Karpas-422 (cell line): ENCODE data around the gene SLC28A3. TPM values are rescaled to one million over a fixed set of nuclear protein-coding genes. Genes with fewer than 3 reads are reported as not detected.
"Not testable (repeated sequence)": the region's sequence is repeated elsewhere in the genome, so short reads cannot be mapped to it uniquely, and the experiment has no call there.

ENCODE experiments used
- DNase-seq: peaks from one replicate; pipeline ENCODE4 v3.0.0-alpha.2; 2015
- H2AFZ ChIP-seq: fragments of 200-600 bp; sonication (generic); 2 replicates; pipeline ENCODE4 v1.6.1; 2014; ENCODE audit warnings: antibody characterized with exemption, low read length, mixed read lengths
- H3K27ac ChIP-seq: fragments of 200-600 bp; sonication (generic); 2 replicates; pipeline ENCODE4 v1.5.1; 2014; ENCODE audit warnings: mild to moderate bottlenecking, low read length, moderate library complexity
- H3K27me3 ChIP-seq: fragments of 200-600 bp; sonication (generic); 2 replicates; pipeline ENCODE4 v1.6.1; 2014; ENCODE audit warnings: low read length, mixed read lengths
- H3K36me3 ChIP-seq: fragments of 200-600 bp; sonication (generic); 2 replicates; pipeline ENCODE4 v1.6.1; 2014; ENCODE audit warnings: low read length, mixed read lengths; ENCODE audit not compliant: insufficient read depth
- H3K4me1 ChIP-seq: fragments of 200-600 bp; sonication (generic); 2 replicates; pipeline ENCODE4 v1.6.1; 2014; ENCODE audit warnings: mild to moderate bottlenecking, low read length, mixed read lengths
- H3K4me2 ChIP-seq: fragments of 200-600 bp; sonication (generic); 2 replicates; pipeline ENCODE4 v1.6.1; 2014; ENCODE audit warnings: low read length, low read depth, mild to moderate bottlenecking; ENCODE audit not compliant: poor library complexity, severe bottlenecking
- H3K4me3 ChIP-seq: fragments of 200-600 bp; sonication (generic); 2 replicates; pipeline ENCODE4 v1.5.1; 2014; ENCODE audit warnings: mild to moderate bottlenecking, antibody characterized with exemption, low read length, mixed read lengths
- H3K79me2 ChIP-seq: fragments of 200-600 bp; sonication (generic); 2 replicates; pipeline ENCODE4 v1.6.1; 2014; ENCODE audit warnings: mild to moderate bottlenecking, low read length, mixed read lengths
- H3K9ac ChIP-seq: fragments of 200-600 bp; sonication (generic); 2 replicates; pipeline ENCODE4 v1.6.0; 2014; ENCODE audit warnings: low read length
- H3K9me2 ChIP-seq: fragments of 200-600 bp; sonication (generic), shearing (Covaris generic); replicated peaks from 2 replicates; pipeline ENCODE4 v1.6.0; 2014; ENCODE audit warnings: mild to moderate bottlenecking, low read length, moderate library complexity; ENCODE audit not compliant: insufficient read depth
- H3K9me3 ChIP-seq: fragments of 300-700, 200-600 bp; sonication (generic); 2 replicates; pipeline ENCODE4 v1.6.1; 2014; ENCODE audit warnings: low read length, mixed read lengths
- H4K20me1 ChIP-seq: fragments of 200-600 bp; sonication (generic); 2 replicates; pipeline ENCODE4 v1.6.1; 2014; ENCODE audit warnings: mild to moderate bottlenecking, antibody characterized with exemption, low read length, low read depth; ENCODE audit not compliant: insufficient read depth
- total RNA-seq: library from RNA; depleted of rRNA; stranded (reverse); fragments of >200 nt; shearing (Covaris generic); gene quantifications from 2 replicates; pipeline ENCODE4 v1.2.3, GENCODE V29; 2014; ENCODE audit warnings: low replicate concordance

The SLC28A3 gene
- total RNA-seq, 1 experiment from 2014 or later, result not detected

DNA sequence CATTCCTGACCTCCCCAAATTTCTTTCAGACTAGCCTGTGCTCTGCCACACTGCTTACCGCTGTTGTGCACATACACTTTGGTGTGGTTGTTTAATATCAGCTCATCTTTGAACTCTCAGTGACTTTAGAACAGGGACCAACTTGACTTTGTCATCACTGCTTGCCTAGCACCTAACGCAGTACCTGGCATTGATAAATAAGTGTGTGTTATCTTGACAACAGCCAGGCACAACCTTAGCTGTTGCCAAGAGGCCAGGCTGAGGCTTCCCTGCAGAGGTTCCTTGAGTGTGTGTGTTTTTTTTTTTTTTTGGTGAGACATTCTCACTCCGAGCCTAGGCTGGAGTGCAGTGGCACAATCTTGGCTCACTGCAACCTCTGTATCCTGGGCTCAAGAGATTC lies 41.0 kb upstream of the SLC28A3 start:
- no peaks in the 10 kb centered on the region for H3K4me1 ChIP-seq
- no peaks in the 10 kb centered on the region for H3K79me2 ChIP-seq
- H3K9me2 ChIP-seq, result no peaks in the 10 kb centered on the region
- no peak overlapping the region for H3K27ac ChIP-seq
- no peaks in the 10 kb centered on the region for H3K9me3 ChIP-seq
- H3K9ac ChIP-seq, result no peak overlapping the region
- H4K20me1 ChIP-seq, result no peaks in the 10 kb centered on the region
- no peak for DNase-seq
- H3K27me3 ChIP-seq, result no peaks in the 10 kb centered on the region
- no peak overlapping the region for H2AFZ ChIP-seq
- no peaks in the 10 kb centered on the region for H3K36me3 ChIP-seq
- H3K4me3 ChIP-seq, result no peak overlapping the region
- H3K4me2 ChIP-seq, result no peak overlapping the region

DNA sequence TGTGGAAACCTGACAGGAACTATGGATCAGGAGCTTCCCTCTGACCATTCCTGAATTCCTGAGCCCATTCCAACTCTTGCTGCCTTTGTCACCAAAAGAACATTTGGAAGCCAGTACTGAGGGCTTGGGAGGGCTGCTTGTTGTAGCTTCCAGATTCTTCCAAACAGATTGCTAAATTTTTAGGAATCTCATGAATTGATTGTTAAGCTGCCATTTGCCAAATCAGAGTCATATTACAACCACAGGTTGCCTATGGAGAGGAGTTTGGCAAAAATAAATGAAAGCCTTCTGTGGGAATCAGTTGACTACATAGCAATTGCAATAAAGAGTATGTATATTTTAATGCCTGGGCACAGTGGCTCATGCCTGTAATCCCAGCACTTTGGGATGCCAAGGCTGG lies 39.2 kb upstream of the SLC28A3 start:
- no peaks in the 10 kb centered on the region for H3K79me2 ChIP-seq
- H3K4me1 ChIP-seq, result no peaks in the 10 kb centered on the region
- no peak overlapping the region for H3K4me2 ChIP-seq
- no peaks in the 10 kb centered on the region for H3K9me2 ChIP-seq
- H3K9me3 ChIP-seq, result no peaks in the 10 kb centered on the region
- H3K4me3 ChIP-seq, result no peak overlapping the region
- no peak overlapping the region for H2AFZ ChIP-seq
- no peak overlapping the region for H3K9ac ChIP-seq
- H3K27ac ChIP-seq, result no peak overlapping the region
- H4K20me1 ChIP-seq, result no peaks in the 10 kb centered on the region
- no peak for DNase-seq
- no peaks in the 10 kb centered on the region for H3K27me3 ChIP-seq
- no peaks in the 10 kb centered on the region for H3K36me3 ChIP-seq

DNA sequence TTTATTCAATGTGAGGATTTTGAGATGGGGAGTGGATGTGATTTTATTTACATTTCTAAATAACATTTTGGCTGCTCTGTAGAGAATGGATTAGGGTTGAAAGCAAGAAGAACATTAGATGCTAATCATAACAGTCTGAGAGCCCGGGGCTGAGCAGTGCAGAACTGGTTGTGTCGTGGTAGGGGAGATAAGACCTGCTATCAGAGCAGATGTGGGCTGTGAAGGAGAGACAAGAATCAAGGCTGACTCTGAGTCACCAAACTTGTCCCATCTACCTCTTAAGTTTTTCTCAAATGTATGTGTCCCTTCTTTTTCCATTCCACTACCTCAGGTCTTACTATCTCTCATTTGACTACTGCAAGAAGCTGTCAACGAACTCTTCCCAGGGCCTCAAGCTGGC lies 35.4 kb upstream of the SLC28A3 start:
- H3K4me2 ChIP-seq, result no peak overlapping the region
- no peak for DNase-seq
- no peaks in the 10 kb centered on the region for H3K9me2 ChIP-seq

DNA sequence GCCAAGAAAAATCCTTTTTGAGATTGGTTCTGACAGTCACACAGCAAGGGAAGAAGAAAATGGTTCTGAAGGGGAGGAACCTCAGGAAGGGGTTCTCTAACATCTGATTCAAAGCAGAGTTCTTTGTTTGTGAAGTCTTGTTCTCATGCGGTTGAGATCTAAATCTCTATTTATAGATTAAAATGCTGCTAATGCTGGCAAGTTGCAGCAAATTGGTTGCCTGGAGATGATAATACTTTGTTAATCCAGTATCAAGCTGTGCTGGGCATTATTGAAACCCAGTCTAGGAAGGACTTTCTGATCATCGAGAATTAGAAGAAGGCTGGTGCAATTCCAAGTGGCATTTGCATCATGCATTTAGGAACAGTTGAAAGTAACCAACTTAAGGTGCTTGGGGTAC lies 34.0 kb upstream of the SLC28A3 start:
- no peaks in the 10 kb centered on the region for H3K9me2 ChIP-seq
- no peak overlapping the region for H3K4me3 ChIP-seq
- no peak overlapping the region for H3K4me2 ChIP-seq
- no peaks in the 10 kb centered on the region for H4K20me1 ChIP-seq
- H3K36me3 ChIP-seq, result no peaks in the 10 kb centered on the region
- no peaks in the 10 kb centered on the region for H3K4me1 ChIP-seq
- no peak overlapping the region for H2AFZ ChIP-seq
- H3K27me3 ChIP-seq, result no peaks in the 10 kb centered on the region
- no peak for DNase-seq
- H3K9ac ChIP-seq, result no peak overlapping the region
- no peaks in the 10 kb centered on the region for H3K9me3 ChIP-seq
- H3K79me2 ChIP-seq, result no peaks in the 10 kb centered on the region
- H3K27ac ChIP-seq, result no peak overlapping the region

More for the DNA sequence above, 35.4 kb upstream of the SLC28A3 start:
- H3K4me1 ChIP-seq, result no peaks in the 10 kb centered on the region
- H2AFZ ChIP-seq, result no peak overlapping the region
- no peaks in the 10 kb centered on the region for H3K9me3 ChIP-seq
- H3K9ac ChIP-seq, result no peak overlapping the region
- H3K36me3 ChIP-seq, result no peaks in the 10 kb centered on the region
- H4K20me1 ChIP-seq, result no peaks in the 10 kb centered on the region
- H3K79me2 ChIP-seq, result no peaks in the 10 kb centered on the region
- no peak overlapping the region for H3K4me3 ChIP-seq
- no peak overlapping the region for H3K27ac ChIP-seq
- no peaks in the 10 kb centered on the region for H3K27me3 ChIP-seq

DNA sequence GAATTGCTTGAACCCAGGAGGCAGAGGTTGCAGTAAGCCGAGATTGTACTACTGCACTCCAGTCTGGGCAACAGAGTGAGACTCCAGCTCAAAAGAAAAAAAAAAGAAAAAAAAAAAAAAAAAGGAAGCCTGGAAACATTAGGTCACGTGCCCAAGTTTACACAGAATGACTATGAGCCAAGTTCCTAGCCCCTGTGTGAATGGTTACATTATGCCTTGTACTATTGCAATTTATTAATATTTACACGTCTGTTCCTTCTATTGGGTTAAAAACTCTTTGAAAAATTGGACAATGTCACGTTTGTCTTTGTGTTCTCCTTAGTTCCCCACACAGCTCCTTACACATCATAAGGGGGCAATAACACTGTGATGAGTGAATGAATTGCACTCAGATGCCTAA lies 33.5 kb upstream of the SLC28A3 start:
- H2AFZ ChIP-seq, result no peak overlapping the region
- no peaks in the 10 kb centered on the region for H3K4me1 ChIP-seq

DNA sequence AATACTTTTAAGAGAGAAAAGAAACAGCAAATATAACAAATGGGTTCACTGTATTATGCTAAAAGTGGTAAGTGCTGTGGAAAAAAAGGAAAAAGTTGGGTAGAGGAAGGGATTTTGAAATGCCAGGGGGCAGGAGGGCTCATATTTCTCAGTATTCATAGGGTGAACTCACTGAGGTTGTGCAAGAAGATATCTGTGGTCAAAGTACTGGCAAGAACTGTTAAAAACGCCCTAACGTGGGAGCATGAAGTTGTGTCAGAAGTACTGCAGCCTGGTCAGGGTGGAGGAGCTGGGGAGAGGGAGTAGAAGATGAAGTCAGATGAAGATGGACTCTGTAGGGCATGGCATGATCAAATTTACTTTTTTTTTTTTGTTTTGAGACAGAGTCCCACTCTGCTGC lies 31.2 kb upstream of the SLC28A3 start:
- H3K9me3 ChIP-seq, result no peaks in the 10 kb centered on the region
- H3K9me2 ChIP-seq, result no peaks in the 10 kb centered on the region
- no peak overlapping the region for H3K9ac ChIP-seq
- no peak overlapping the region for H3K4me3 ChIP-seq
- no peaks in the 10 kb centered on the region for H3K79me2 ChIP-seq
- no peak overlapping the region for H3K4me2 ChIP-seq
- H3K27ac ChIP-seq, result no peak overlapping the region
- H3K4me1 ChIP-seq, result no peaks in the 10 kb centered on the region
- no peak overlapping the region for H2AFZ ChIP-seq
- no peaks in the 10 kb centered on the region for H3K27me3 ChIP-seq
- no peaks in the 10 kb centered on the region for H4K20me1 ChIP-seq
- no peaks in the 10 kb centered on the region for H3K36me3 ChIP-seq
- DNase-seq, result no peak

More for the DNA sequence above, 33.5 kb upstream of the SLC28A3 start:
- Histone ChIP-seq H3K4me3 (no peak overlapping the region), H3K27ac (no peak overlapping the region), H3K36me3 (no peaks in the 10 kb centered on the region), H3K4me2 (no peak overlapping the region), H3K27me3 (no peaks in the 10 kb centered on the region), H3K79me2 (no peaks in the 10 kb centered on the region), H3K9me2 (no peaks in the 10 kb centered on the region), H3K9ac (no peak overlapping the region), H3K9me3 (no peaks in the 10 kb centered on the region), H4K20me1 (no peaks in the 10 kb centered on the region)
- no peak for DNase-seq

DNA sequence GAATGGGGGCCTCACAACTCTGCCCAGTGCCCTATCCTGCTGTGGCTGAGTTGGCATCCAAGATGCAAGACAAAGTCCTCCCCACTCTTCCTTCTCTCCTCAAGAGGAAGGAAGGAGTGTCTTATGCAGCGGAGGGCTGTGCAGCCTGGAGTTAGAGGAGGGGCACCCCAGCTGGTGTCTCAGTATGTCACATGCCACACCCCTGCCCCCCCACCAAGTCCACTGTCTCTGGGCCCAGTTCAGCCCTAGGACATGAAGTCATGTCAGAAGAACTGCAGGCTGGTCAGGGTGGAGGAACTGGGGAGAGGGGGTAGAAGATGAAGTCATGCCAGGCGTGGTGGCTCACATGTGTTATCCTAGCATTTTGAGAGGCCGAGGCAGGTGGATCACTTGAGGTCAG lies 28.0 kb upstream of the SLC28A3 start:
- DNase-seq, result no peak
- Histone ChIP-seq H3K27ac (no peak overlapping the region), H3K9me3 (no peaks in the 10 kb centered on the region), H3K4me1 (no peaks in the 10 kb centered on the region), H3K36me3 (no peaks in the 10 kb centered on the region), H3K27me3 (no peaks in the 10 kb centered on the region), H4K20me1 (no peaks in the 10 kb centered on the region), H3K9me2 (no peaks in the 10 kb centered on the region), H3K9ac (no peak overlapping the region), H3K4me2 (no peak overlapping the region), H3K4me3 (no peak overlapping the region), H3K79me2 (no peaks in the 10 kb centered on the region), H2AFZ (no peak overlapping the region)

DNA sequence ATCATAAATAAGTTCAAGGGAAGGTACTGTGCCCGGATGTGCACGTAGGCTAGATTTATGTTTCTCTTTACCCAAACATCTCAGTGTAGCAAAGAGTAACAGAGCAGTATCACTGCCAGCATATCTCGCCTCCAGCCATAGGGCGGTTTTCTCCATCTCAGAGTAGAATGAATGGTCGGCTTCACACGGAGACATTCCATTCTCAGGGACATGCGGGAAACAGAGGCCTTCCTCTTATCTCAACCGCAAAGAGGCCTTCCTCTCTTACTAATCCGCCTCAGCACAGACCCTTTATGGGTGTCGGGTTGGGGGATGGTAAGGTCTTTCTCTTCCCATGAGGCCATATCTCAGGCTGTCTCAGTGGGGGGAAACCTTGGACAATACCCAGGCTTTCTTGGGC lies 27.2 kb upstream of the SLC28A3 start:
- H3K27ac ChIP-seq, H3K9ac ChIP-seq, H3K4me1 ChIP-seq, H3K36me3 ChIP-seq, H3K4me3 ChIP-seq, H3K9me2 ChIP-seq, H3K4me2 ChIP-seq, H4K20me1 ChIP-seq, DNase-seq, H3K9me3 ChIP-seq, H3K79me2 ChIP-seq, H2AFZ ChIP-seq, H3K27me3 ChIP-seq: not testable (repeated sequence)

DNA sequence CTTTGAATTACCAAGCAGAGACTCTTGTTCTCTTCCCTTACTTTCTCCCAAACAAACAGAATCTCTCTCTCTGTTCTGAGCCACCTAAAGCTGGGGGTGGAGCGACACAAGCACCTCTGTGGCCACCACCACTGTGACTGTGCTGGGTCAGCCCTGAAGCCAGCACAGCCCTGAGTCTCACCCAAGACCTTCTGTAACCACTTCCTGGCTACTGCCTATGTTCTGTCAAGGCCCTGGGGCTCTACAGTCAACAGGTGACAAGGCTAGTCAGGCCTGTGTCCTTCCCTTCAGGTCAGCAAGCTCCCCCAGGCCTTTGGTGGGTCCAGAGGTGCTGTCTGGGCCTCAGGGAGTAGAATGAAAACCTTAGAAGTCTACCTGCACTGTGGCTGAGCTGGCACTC lies 26.1 kb upstream of the SLC28A3 start:
- Histone ChIP-seq H2AFZ (no peak overlapping the region), H3K4me2 (no peak overlapping the region), H3K4me3 (no peak overlapping the region), H3K9ac (no peak overlapping the region), H3K9me3 (no peaks in the 10 kb centered on the region), H3K27ac (no peak overlapping the region), H3K27me3 (no peaks in the 10 kb centered on the region), H3K36me3 (no peaks in the 10 kb centered on the region), H4K20me1 (no peaks in the 10 kb centered on the region), H3K4me1 (no peaks in the 10 kb centered on the region), H3K9me2 (no peaks in the 10 kb centered on the region), H3K79me2 (no peaks in the 10 kb centered on the region)
- DNase-seq, result no peak
